Stimulated activated CD4-positive, alpha-beta T cell treated with anti-CD3 and anti-CD28 coated beads, Interleukin-15, amount 100 ng/mL, for 48 hours (primary cell): ENCODE results near the gene CXXC5.
A peak's percentile ranks its signal among the peaks of the same experiment; 100 is the strongest.
"Not testable (repeated sequence)": the region's sequence is repeated elsewhere in the genome, so short reads cannot be mapped to it uniquely, and the experiment has no call there.

ENCODE experiments used
- DNase-seq, 2 donors: peaks; one replicate each; pipeline ENCODE4 v3.0.0-alpha.2; 2020; ENCODE audit warnings: low read depth in 2 of 2

Gene CXXC5

GRCh38 chr5:139710319-139711066 is 62.3 kb downstream of the CXXC5 start:
- peak in 1 of 2 donors; percentile 25 for DNase-seq

DNA sequence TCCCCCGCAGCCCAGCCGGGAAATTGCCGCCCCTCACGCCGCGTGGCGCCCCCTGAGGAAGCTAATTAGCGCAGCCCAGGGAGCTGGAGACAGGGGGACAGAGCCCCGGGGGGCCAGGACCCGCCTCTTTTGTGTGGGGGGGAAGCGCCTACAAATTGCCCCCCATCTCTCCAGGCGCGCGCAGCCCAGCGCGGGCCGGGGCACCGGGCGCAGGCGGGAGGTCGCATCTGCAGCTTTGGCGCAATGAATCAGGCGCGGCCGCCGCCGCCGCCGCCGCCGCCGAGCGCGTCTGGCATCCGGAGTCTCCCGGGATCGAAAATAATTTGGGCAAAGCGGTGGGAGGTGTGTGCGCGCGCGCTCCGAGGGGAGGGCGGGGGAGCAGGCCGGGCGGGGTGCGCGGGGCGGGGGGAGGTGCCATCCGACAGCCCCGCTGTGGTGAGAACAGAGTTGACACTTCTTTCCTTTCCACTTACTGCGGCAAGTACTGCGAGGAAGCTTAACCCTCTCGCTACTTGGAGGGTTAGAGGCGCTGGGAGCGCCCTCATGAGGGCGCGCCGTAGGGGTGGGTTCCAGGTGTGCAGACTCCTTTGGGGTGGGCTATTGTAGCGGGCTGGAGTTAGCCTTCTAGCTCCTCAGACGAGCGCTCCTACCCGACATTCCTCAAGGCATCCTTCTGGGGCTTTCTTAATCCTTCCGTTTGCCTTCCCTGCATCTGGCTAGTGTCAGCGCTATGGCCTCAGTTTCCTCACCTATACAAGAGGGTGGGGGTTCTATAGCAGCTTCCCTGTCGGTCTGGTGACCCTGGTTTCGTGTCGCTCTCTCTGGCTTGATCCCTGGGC is 63.1 kb downstream of the CXXC5 start:
- DNase-seq, result no peak

GRCh38 chr5:139711906-139712224 is 63.7 kb downstream of the CXXC5 start:
- no peak for DNase-seq

DNA sequence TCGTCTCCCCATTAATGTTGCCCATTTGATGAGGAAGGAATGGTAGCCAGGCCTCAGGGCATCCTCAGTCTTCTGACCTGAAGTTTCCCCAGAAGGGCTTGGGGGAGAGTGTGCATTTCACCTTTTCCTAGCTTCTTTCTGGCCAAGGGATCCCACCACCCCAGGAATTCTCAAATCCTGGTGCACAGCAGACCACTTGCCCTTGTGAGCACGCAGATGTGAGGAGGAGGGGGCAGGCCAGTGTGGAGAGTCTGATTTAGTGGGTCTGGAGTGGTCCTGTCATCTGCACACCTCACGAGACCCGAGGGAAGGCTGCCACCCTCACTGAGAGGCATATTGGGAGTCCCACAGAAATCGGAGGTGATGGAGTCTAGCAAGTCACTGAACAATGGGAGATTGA is 64.3 kb downstream of the CXXC5 start:
- DNase-seq, result no peak

DNA sequence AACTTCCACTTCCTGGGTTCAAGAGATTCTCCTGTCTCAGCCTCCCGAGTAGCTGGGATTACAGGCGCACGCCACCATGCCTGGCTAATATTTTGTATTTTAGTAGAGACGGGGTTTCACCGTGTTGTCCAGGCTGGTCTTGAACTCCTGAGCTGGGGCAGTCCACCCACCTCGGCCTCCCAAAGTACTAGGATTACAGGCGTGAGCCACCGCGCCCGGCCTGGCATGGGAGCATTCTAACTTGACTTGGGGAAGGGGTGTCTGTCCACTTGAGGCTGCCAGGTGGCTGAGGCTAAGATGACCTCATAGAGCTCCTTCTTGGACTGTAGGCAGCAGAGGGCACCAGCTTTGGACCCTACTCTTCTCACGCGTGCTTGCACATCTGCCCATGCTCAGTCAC is 65.7 kb downstream of the CXXC5 start:
- not testable (repeated sequence) for DNase-seq

DNA sequence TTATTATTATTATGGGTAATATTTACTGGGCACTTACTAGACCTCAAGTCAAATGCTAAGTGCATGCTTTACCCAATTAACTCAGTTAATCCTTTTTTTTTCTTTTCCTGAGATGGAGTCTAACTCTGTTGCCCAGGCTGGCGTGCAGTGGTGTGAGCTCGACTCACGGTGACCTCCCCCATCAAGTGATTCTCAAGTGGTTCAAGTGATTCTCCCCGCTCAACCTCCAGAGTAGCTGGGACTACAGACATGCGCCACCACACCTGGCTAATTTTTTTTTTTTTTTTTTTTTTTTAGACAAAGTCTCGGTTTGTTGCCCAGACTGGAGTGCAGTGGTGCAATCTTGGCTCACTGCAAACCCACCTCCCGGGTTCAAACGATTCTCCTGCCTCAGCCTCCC is 69.1 kb downstream of the CXXC5 start:
- no peak for DNase-seq

GRCh38 chr5:139718403-139718802 is 70.3 kb downstream of the CXXC5 start:
- DNase-seq, result not testable (repeated sequence)

- DNase-seq, result not testable (repeated sequence)
These were observed 71.8 kb downstream of the CXXC5 start for GRCh38 chr5:139719970-139720369.

DNA sequence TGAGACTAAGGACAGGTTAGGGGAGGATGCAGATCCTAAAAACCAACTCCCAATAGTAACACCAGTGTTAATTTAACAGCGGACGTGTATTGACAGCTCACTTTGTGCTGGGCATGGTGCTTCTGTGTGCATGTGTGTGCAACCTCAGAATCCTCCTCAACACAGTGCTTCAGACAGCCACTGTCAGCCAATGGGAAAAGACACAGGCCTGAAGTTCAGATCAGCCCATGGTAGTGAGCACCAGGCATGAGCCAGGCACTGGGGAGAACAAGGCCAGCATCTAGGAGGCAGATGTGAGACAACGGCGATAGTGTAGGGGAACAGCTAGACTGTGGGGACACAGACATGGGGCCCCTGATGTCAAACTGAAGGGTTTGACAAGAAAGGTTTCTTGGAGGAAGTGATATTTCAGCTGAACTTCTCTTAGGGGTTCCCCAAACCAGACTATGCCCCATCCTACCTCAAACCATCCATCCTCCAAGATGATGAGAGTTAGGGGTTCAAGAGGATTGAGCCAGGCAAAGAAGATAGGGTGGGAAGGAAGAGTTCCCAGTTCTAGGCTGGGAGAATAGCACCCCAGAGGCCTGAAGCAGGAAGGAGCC is 75.9 kb downstream of the CXXC5 start:
- no peak for DNase-seq

DNA sequence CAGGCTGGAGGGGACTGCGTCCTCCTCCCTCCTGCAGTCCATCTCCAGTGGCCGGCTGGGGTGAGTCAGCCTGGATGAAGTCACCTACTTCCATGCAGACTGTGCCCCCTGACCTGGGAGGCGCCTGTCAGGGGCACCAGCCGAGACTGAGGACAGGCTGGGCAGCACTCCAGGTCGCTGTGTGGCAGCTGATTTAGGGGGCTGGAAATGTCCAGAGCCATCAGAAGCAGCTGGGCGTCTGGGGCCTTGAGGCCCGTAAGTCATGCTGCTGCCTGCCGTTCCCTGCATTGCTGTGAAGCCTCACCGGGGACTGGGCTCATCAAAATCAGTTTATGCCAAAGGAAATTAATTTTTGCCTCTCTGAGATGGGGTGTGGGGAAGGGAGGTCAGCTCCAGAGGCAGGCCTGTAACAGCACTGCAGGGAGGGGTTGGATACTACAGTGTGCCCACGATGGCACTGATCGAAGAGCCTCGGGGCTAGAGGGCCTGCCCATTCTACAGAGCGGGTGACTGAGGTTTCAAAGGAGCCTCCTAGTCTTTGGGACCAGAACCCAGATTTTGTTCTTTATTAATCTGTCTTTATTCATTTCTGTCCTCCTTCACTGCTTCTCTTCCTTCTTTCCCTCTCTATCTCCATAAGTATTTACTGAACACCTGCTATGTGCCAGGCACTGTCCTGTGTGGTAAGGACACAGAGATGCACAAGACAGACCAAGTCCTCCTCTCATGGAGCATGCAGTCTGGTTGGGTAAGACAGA is 77.1 kb downstream of the CXXC5 start:
- DNase-seq, result no peak

- DNase-seq, result no peak
These were observed 78.1 kb downstream of the CXXC5 start for GRCh38 chr5:139726248-139726647.

DNA sequence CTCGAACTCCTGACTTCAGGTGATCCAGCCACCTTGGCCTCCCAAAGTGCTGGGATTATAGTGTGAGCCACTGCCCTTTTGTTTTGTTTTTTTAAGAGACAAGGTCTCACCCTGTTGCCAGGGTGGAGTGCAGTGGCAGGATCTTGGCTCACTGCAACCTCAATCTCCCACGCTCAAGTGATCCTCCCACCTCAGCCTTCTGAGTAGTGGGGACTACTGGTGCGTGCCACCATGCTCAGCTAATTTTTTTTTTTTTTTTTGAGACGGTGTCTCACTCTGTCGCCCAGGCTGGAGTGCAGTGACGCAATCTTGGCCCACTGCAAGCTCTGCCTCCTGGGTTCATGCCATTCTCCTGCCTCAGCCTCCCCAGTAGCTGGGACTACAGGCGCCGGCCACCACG is 79.5 kb downstream of the CXXC5 start:
- DNase-seq, result not testable (repeated sequence)

DNA sequence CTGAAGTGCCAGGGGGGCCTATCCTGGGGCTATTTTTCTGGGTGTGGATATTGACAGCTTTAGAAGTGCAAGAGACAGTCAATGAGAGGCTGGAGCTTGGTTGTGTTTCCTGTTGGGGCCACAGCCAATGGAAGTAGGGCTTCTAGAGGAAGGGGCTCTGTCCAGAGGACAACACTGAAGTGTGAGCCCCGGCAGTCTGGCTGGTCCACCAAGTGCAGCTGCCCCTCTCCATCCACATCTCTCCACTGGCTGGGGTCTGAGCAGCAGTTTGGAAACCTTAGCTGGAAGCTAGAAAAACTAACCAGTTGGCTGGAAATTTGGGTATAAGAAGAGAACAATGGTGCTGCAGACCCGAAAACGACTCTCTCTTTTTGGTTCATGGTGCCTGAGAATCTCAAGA is 83.1 kb downstream of the CXXC5 start:
- no peak for DNase-seq

DNA sequence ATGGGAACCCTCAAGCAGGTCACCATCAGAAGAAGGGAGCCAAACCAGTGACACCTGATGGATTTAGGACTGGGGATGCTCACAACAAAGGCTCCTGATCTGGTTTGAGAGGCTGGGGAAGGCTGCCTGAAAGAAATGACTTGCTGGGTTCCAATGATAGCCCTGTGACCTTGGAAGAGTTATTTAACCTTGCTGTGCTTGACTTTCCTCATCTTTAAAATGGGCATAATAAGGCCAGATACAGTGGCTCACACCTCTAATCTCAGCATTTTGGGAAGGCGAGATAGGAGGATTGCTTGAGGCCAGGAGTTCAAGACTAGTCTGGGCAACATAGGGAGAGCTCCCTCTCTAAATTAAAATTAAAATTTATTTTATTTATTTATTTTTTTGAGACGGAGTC is 83.9 kb downstream of the CXXC5 start:
- no peak for DNase-seq

GRCh38 chr5:139733010-139733688 is 85.0 kb downstream of the CXXC5 start:
- DNase-seq, result no peak
